Erythroblast (primary cell): Measurements from ENCODE around the gene SMYD4.

ENCODE experiments used
- DNase-seq, 2 experiments: peaks; one replicate each; lab custom pipeline; 2025; lab: John Stamatoyannopoulos, UW
- GATA1 ChIP-seq: IDR thresholded peaks from 2 replicates; pipeline ENCODE4 v1.6.1; 2011; ENCODE audit warnings: low read depth, mild to moderate bottlenecking, control low read depth, low read length, moderate library complexity
- POLR2A ChIP-seq: IDR thresholded peaks from 2 replicates; pipeline ENCODE4 v1.6.1; 2011; ENCODE audit warnings: mild to moderate bottlenecking, low read length

Gene SMYD4

DNA sequence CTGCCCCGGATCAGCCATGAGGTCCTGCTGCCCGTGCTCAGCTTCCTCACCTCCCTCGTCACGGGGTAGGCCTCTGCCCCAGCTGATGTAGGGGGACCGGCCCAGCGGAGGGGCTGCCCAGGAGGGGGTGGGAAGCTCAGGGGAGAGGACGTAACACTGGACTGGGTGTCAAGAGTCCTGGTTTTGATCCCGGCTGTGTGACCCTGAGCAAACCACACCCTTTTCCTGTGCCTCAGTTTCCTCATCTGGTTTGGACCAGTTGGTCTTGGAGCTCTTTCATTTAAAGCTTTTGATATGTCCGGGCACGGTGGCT, 98.6 kb downstream of the SMYD4 start:
- no peak for TF ChIP-seq GATA1
- TF ChIP-seq POLR2A: no peak
- DNase-seq: no peak

DNA sequence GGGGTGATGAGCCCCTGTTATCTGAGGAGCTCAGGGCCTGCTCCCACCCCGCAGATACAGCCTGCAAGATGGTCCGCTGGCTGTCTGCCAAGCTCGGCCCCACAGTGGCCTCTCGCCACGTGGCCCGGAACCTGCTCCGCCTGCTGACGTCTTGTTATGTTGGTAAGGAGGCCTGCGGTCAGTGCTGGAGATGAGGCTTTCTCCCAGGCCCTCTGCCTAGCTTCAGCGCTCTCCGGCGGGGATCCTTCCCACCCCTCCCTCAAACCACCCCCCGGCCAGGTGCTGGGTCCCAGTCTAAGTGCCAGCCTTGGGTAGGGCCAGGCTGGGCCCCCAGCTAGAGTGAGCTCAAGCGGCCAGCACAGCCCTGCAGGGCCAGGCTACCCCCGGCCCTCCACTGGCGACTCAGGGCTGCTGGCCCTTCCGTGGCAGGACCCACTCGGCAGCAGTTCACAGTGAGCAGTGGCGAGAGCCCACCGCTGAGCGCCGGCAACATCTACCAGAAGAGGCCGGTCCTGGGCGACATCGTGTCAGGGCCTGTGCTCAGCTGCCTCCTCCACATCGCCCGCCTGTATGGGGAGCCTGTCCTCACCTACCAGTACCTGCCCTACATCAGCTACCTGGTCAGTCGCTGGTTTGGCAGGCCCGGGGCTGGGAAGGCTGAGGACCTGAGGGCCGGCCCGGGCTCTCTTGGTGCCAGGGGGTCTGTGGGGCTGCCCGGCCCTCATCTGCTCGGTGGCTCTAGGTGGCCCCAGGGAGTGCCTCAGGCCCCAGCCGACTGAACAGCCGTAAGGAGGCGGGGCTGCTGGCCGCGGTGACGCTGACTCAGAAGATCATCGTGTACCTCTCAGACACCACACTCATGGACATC, 99.1 kb downstream of the SMYD4 start:
- DNase-seq: peak; percentile 99 to 100
- TF ChIP-seq GATA1 (no peak), POLR2A (peak; percentile 54)

- TF ChIP-seq POLR2A (no peak), GATA1 (no peak)
- no peak for DNase-seq
Measured at GRCh38 chr17:1729966-1730325, 99.8 kb downstream of the SMYD4 start.
